ENCODE data around the gene HYAL2. TPM values are rescaled to one million over a fixed set of nuclear protein-coding genes. Genes with fewer than 3 reads are reported as not detected.
A peak's percentile ranks its signal among the peaks of the same experiment; 100 is the strongest.

HYAL2 gene
- total RNA-seq, 1 experiment from 2014 or later: 12.6 TPM

GRCh38 chr3:50303013-50303815 is 19.3 kb downstream of the HYAL2 start, which contains the start of gene HYAL1:
Gene HYAL1 (minus strand): TSS chr3:50303574. CDS start chr3:50302956, 618 bp downstream.
- H3K4me1 Mint-ChIP-seq (ENCODE audit: insufficient read depth, unreplicated experiment): peaks cover 2% of the 10 kb centered on the region
- no peaks in the 10 kb centered on the region for H3K27me3 Mint-ChIP-seq (ENCODE audit: insufficient read depth, unreplicated experiment)
- TF ChIP-seq, protein P1, sequence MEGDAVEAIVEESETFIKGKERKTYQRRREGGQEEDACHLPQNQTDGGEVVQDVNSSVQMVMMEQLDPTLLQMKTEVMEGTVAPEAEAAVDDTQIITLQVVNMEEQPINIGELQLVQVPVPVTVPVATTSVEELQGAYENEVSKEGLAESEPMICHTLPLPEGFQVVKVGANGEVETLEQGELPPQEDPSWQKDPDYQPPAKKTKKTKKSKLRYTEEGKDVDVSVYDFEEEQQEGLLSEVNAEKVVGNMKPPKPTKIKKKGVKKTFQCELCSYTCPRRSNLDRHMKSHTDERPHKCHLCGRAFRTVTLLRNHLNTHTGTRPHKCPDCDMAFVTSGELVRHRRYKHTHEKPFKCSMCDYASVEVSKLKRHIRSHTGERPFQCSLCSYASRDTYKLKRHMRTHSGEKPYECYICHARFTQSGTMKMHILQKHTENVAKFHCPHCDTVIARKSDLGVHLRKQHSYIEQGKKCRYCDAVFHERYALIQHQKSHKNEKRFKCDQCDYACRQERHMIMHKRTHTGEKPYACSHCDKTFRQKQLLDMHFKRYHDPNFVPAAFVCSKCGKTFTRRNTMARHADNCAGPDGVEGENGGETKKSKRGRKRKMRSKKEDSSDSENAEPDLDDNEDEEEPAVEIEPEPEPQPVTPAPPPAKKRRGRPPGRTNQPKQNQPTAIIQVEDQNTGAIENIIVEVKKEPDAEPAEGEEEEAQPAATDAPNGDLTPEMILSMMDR (IDR thresholded peaks at IDR 0.05; ENCODE audit: unreplicated experiment): no peak
- no peak within 1 kb of the TSS for H3K4me3 Mint-ChIP-seq (ENCODE audit: unreplicated experiment)
- no peaks in the 10 kb centered on the region for H3K36me3 Mint-ChIP-seq (ENCODE audit: insufficient read depth, unreplicated experiment)
- intact Hi-C loops (cut with micrococcal nuclease): no loop called here
- peak; percentile 30 for DNase-seq (ENCODE audit: unreplicated experiment)
- no peaks in the 10 kb centered on the region for H3K9me3 Mint-ChIP-seq (ENCODE audit: unreplicated experiment)
- H3K27ac Mint-ChIP-seq (ENCODE audit: low read depth, unreplicated experiment): no peak within 1 kb of the TSS
- POLR2A ChIA-PET: interaction anchor here (0.7 kb wide), 1 partner anchor 240 kb away, joined by 3 read pairs; no protein-coding TSS in a partner anchor
- no TSS peak for BruUV-seq (replicated peaks)
- CTCF ChIA-PET: interaction anchor here (1.9 kb wide), 1 partner anchor 21 kb away, joined by 12 read pairs; no protein-coding TSS in a partner anchor

DNA sequence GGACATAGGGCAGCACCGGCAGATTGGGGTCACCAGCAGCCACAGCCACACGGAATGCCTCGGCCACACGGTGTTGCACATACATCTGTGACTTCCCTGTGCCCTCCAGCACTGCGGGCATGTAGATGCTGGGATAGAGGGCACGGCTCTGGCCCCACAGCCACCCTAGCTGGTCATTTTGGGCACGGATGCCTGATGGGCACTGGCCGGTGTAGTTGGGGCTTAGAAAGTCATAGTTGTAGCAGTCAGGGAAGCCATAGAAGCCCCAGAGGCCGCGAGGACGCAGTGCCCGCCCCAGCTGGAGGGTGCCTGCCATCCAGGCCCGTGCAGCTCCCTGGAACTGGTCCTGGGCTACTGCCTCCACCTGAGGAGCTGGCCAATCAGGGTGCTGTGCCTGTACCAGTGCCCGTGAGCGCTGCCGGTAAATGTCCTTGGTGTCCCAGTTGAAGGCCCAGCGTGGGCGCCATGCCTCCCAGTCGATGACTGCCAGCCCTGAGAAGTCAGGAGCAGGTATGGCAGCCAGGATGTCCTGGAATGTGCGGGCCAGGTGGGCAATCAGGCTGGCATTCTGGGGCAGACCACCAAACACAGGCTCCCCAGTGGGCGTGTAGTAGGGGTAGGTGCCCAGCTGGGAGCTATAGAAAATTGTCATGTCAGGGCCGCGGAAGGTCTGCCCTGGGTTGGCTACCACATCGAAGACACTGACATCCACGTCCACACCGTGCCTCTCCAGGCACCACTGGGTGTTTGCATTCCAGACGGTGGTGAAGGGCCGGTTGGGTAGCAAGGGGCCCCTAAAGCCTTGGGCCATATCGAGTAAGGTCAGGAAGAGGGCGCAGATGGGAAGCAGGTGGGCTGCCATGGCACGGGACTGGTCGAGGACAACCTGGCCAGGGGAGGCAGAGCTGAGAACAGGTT is 20.2 kb downstream of the HYAL2 start:
- no peaks in the 10 kb centered on the region for H3K27me3 Mint-ChIP-seq (ENCODE audit: insufficient read depth, unreplicated experiment)
- intact Hi-C loops (cut with micrococcal nuclease): no loop called here
- ChIA-PET CTCF (interaction anchor here (0.5 to 1.9 kb wide), 4 partner anchors 19 to 110 kb away, joined by 3 to 12 read pairs (median 4); partner anchors contain the start of gene HYAL2), POLR2A (interaction anchor here (0.7 to 1.4 kb wide), 2 partner anchors 22 to 34 kb away, joined by 3 read pairs; no protein-coding TSS in a partner anchor)
- H3K4me1 Mint-ChIP-seq (ENCODE audit: insufficient read depth, unreplicated experiment): peaks cover 7% of the 10 kb centered on the region
- TF ChIP-seq, protein P1 (IDR thresholded peaks at IDR 0.05; ENCODE audit: unreplicated experiment): no peak
- no TSS peak for BruUV-seq (replicated peaks)
- no peak overlapping the region for H3K27ac Mint-ChIP-seq (ENCODE audit: low read depth, unreplicated experiment)
- H3K36me3 Mint-ChIP-seq (ENCODE audit: insufficient read depth, unreplicated experiment): no peaks in the 10 kb centered on the region
- DNase-seq (ENCODE audit: unreplicated experiment): no peak
- H3K9me3 Mint-ChIP-seq (ENCODE audit: unreplicated experiment): no peaks in the 10 kb centered on the region
- no peak overlapping the region for H3K4me3 Mint-ChIP-seq (ENCODE audit: unreplicated experiment)

- H3K4me1 Mint-ChIP-seq (ENCODE audit: insufficient read depth, unreplicated experiment): peaks cover 7% of the 10 kb centered on the region
- ChIA-PET CTCF (interaction anchor here (0.7 to 1.5 kb wide), 3 partner anchors 23 to 56 kb away, joined by 3 to 6 read pairs (median 3); partner anchors contain the start of gene HYAL2), POLR2A (interaction anchor here (1.4 to 3.3 kb wide), 4 partner anchors 9 to 33 kb away, joined by 3 to 24 read pairs (median 3); partner anchors contain the start of gene TUSC2)
- peak overlapping the region; percentile 92 for H3K4me3 Mint-ChIP-seq (ENCODE audit: unreplicated experiment)
- peak overlapping the region; percentile 97 for H3K27ac Mint-ChIP-seq (ENCODE audit: low read depth, unreplicated experiment)
- TF ChIP-seq, protein P1 (IDR thresholded peaks at IDR 0.05; ENCODE audit: unreplicated experiment): no peak
- no peaks in the 10 kb centered on the region for H3K9me3 Mint-ChIP-seq (ENCODE audit: unreplicated experiment)
- intact Hi-C loops (cut with micrococcal nuclease): no loop called here
- H3K27me3 Mint-ChIP-seq (ENCODE audit: insufficient read depth, unreplicated experiment): no peaks in the 10 kb centered on the region
- no peak for DNase-seq (ENCODE audit: unreplicated experiment)
- BruUV-seq (replicated peaks): no TSS peak
- H3K36me3 Mint-ChIP-seq (ENCODE audit: insufficient read depth, unreplicated experiment): no peaks in the 10 kb centered on the region
These were observed 21.8 kb downstream of the HYAL2 start for GRCh38 chr3:50300681-50301254.
